Measurements from ENCODE around the gene NEK4. TPM values are rescaled to one million over a fixed set of nuclear protein-coding genes. Genes with fewer than 3 reads are reported as not detected.

Gene NEK4
- total RNA-seq, 1 experiment from 2014 or later: 36.2 TPM

- RAD21 ChIA-PET (ENCODE audit: low non-redundant PET in 1 of 2, low total read pairs in 2 of 2, uncharacterized antibody in 2 of 2, unreplicated experiment in 2 of 2): no interaction called here
- no TSS peak for BruUV-seq (replicated peaks)
- no peaks in the 10 kb centered on the region for H3K36me3 ChIP-seq (ENCODE audit: control insufficient read depth in 1 of 2, insufficient read depth in 2 of 2, low read length in 2 of 2)
- DNase-seq (ENCODE audit: low read depth, low spot score): no peak
- no peaks in the 10 kb centered on the region for H3K9me2 ChIP-seq (ENCODE audit: insufficient read depth)
- H3K4me1 ChIP-seq (ENCODE audit: control insufficient read depth in 1 of 2, insufficient read depth in 2 of 2, low read length in 2 of 2): no peaks in the 10 kb centered on the region
- H3K79me2 ChIP-seq (ENCODE audit: insufficient read depth, low read length): no peaks in the 10 kb centered on the region
- H3K4me3 ChIP-seq (replicated peaks in 1 of 2; ENCODE audit: low read depth in 1 of 2, low read length in 2 of 2): no peak overlapping the region
- H3K27me3 ChIP-seq (ENCODE audit: insufficient read depth, low read length): peaks cover 30% of the 10 kb centered on the region
- H3K9ac ChIP-seq (ENCODE audit: low read length): no peak overlapping the region
- no peak for TF ChIP-seq CTCF (IDR thresholded peaks at IDR 0.05 in 2 of 3, conservative IDR thresholded peaks at IDR 0.05 in 1 of 3; ENCODE audit: borderline replicate concordance in 1 of 3, insufficient read depth in 1 of 3, low read depth in 2 of 3, low read length in 2 of 3)
- no peak for TF ChIP-seq SRF (IDR thresholded peaks at IDR 0.05; ENCODE audit: low read depth)
- no peak for TF ChIP-seq SIN3A (IDR thresholded peaks at IDR 0.05; ENCODE audit: low read depth)
- no peak for TF ChIP-seq ZNF274 (IDR thresholded peaks at IDR 0.05; ENCODE audit: low read depth, low read length)
- no peak for TF ChIP-seq SP1 (IDR thresholded peaks at IDR 0.05; ENCODE audit: low read depth)
- no peak for TF ChIP-seq ZFX (IDR thresholded peaks at IDR 0.05)
- no peak for TF ChIP-seq EGR1 (IDR thresholded peaks at IDR 0.05; ENCODE audit: low read depth)
- TF ChIP-seq ATF3 (IDR thresholded peaks at IDR 0.05): no peak
- POLR2A ChIA-PET: no interaction called here
- H3K27ac ChIP-seq (ENCODE audit: low read depth, low read length): no peak overlapping the region
- H2AFZ ChIP-seq (ENCODE audit: low read depth, low read length, poor library complexity, severe bottlenecking): no peak overlapping the region
- H3K4me2 ChIP-seq (ENCODE audit: low read length): no peak overlapping the region
- no peak for ATAC-seq
- intact Hi-C loops (cut with micrococcal nuclease): no loop called here
- H4K20me1 ChIP-seq (ENCODE audit: insufficient read depth): no peaks in the 10 kb centered on the region
- no peaks in the 10 kb centered on the region for H3K9me3 ChIP-seq (ENCODE audit: control insufficient read depth in 1 of 2, insufficient read depth in 1 of 2, low read depth in 1 of 2, low read length in 2 of 2)
- CTCF ChIA-PET: no interaction called here
Measured at GRCh38 chr3:52784021-52784621, 13.4 kb upstream of the NEK4 start.

GRCh38 chr3:52783211-52783555 lies 12.4 kb upstream of the NEK4 start:
- ChIA-PET RAD21 (ENCODE audit: low non-redundant PET in 1 of 2, low total read pairs in 2 of 2, uncharacterized antibody in 2 of 2, unreplicated experiment in 2 of 2) (no interaction called here), CTCF (no interaction called here), POLR2A (no interaction called here)
- Histone ChIP-seq H3K79me2 (ENCODE audit: insufficient read depth, low read length) (no peaks in the 10 kb centered on the region), H2AFZ (ENCODE audit: low read depth, low read length, poor library complexity, severe bottlenecking) (no peak overlapping the region), H3K4me3 (replicated peaks in 1 of 2; ENCODE audit: low read depth in 1 of 2, low read length in 2 of 2) (no peak overlapping the region), H3K27ac (ENCODE audit: low read depth, low read length) (no peak overlapping the region), H3K9me3 (ENCODE audit: control insufficient read depth in 1 of 2, insufficient read depth in 1 of 2, low read depth in 1 of 2, low read length in 2 of 2) (no peaks in the 10 kb centered on the region), H3K36me3 (ENCODE audit: control insufficient read depth in 1 of 2, insufficient read depth in 2 of 2, low read length in 2 of 2) (no peaks in the 10 kb centered on the region), H3K4me2 (ENCODE audit: low read length) (no peak overlapping the region), H4K20me1 (ENCODE audit: insufficient read depth) (no peaks in the 10 kb centered on the region), H3K27me3 (ENCODE audit: insufficient read depth, low read length) (peaks cover 30% of the 10 kb centered on the region), H3K9me2 (ENCODE audit: insufficient read depth) (no peaks in the 10 kb centered on the region), H3K4me1 (ENCODE audit: control insufficient read depth in 1 of 2, insufficient read depth in 2 of 2, low read length in 2 of 2) (no peaks in the 10 kb centered on the region), H3K9ac (ENCODE audit: low read length) (no peak overlapping the region)
- no peak for DNase-seq (ENCODE audit: low read depth, low spot score)
- no TSS peak for BruUV-seq (replicated peaks)
- ATAC-seq: no peak
- intact Hi-C loops (cut with micrococcal nuclease): no loop called here
- TF ChIP-seq REST (IDR thresholded peaks at IDR 0.05; ENCODE audit: low read depth) (no peak), SRF (IDR thresholded peaks at IDR 0.05; ENCODE audit: low read depth) (no peak), ZBTB33 (IDR thresholded peaks at IDR 0.05; ENCODE audit: extremely low read depth, insufficient replicate concordance, low read length) (no peak), YY1 (IDR thresholded peaks at IDR 0.05; ENCODE audit: extremely low read depth, insufficient replicate concordance, low read depth, low read length) (no peak), CEBPB (IDR thresholded peaks at IDR 0.05; ENCODE audit: low read depth) (no peak), FOSL1 (IDR thresholded peaks at IDR 0.05; ENCODE audit: low read depth) (no peak)
